ENCODE data around the gene UBL4B.

DNA sequence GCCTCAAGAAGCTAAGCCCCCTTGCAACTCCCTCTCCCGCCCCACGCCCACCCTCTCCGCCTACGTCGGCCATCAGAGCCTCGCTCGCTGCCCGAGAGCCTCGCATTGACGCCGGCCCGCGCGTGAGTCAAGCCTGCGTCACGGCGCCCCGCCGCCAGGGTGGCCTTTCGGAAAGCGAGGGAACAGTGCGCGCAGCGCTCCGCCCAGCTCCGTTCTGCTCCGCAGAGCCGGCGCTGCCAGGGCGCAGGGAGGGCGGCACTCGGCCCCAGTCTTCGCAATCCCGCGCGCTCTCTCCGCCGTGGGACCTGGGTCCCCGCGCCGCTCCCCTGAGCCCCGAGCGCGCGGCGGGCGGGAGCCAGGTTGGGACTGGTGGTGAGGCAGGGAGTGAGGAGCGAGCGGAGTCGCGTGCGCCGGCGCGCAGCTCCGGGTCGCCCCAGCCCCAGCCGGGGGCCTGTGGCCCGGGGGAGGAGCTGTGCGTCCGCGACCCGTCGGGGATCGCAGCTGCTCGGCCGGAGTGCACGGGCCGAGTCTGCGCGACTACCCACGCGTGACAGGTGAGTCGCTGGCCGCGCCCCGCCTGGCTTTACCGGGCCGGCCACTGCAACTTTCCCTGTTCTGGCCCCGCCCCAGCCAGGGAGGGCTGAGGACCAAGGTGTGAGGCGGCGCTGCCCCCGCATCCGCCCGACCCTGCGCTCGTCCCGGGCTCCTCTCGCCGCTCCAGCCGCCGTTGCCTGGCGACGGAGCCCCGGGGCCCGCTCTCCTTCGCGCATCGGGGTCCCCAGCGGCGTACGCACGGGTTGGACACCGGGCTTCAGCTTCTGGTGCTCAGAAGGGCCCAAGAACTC, 38.3 kb downstream of the UBL4B start, which contains the start of gene SLC6A17:
- TF ChIP-seq, protein P1, sequence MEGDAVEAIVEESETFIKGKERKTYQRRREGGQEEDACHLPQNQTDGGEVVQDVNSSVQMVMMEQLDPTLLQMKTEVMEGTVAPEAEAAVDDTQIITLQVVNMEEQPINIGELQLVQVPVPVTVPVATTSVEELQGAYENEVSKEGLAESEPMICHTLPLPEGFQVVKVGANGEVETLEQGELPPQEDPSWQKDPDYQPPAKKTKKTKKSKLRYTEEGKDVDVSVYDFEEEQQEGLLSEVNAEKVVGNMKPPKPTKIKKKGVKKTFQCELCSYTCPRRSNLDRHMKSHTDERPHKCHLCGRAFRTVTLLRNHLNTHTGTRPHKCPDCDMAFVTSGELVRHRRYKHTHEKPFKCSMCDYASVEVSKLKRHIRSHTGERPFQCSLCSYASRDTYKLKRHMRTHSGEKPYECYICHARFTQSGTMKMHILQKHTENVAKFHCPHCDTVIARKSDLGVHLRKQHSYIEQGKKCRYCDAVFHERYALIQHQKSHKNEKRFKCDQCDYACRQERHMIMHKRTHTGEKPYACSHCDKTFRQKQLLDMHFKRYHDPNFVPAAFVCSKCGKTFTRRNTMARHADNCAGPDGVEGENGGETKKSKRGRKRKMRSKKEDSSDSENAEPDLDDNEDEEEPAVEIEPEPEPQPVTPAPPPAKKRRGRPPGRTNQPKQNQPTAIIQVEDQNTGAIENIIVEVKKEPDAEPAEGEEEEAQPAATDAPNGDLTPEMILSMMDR (IDR thresholded peaks at IDR 0.05): peak in 1 of 4 experiments; percentile 22
- TF ChIP-seq POLR2AphosphoS5 (IDR thresholded peaks at IDR 0.05): no peak

Measured in gastroesophageal sphincter (tissue), 3 donors.